ENCODE measurements around the gene DHPS. TPM values are rescaled to one million over a fixed set of nuclear protein-coding genes. Genes with fewer than 3 reads are reported as not detected.
A peak's percentile ranks its signal among the peaks of the same experiment; 100 is the strongest.
"Not testable (repeated sequence)": the region's sequence is repeated elsewhere in the genome, so short reads cannot be mapped to it uniquely, and the experiment has no call there.

DHPS gene
- total RNA-seq (2014; rRNA removed; shearing (Covaris generic)), result 95.2 and 109 TPM in 2 replicates

DNA sequence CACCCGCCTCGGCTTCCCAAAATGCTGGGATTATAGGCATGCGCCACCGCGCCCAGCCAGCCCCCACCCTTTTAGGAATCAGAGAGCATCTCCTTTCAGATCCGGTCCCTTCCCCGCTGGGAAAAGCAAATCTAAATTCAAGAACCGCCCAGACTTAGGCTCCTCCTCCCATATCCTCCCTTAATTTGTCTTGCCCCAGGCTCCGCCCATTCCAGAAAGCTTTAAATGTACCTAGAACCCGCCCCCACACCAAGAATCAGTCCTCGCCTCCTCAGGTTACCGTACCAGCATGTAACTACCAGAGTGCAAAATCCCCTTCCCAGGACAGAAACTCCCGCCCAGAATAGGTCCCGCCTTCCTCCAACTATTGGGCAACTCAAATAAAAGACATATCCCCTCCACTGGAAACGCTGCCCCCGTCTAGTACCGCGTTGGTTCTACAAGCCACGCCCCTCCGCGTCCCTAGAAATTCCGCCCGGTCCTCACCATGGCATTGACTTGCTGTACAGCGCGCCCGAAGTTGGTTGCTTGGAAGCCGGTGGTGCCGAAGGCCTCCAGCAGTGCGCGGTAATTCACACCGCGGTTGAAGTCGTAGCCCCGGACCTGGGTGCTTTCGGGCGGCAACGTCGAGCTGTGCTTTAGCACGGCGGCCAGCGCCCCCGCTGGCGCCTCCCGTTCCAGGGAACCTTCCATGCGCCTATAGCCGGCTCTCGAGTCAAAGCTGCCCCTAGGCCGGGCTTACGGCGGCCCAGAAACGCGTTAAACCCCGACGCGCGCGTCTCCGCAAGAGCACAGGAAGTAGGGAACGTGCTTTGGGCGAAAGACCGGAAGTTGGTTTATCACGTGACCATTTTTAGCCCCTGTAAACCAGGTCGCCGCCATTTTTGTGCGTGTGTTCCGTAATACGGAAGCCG lies at the start of gene DHPS:
Gene DHPS (minus strand): TSS at position 807 of the 914 bp plus-strand sequence. CDS start 114 bp downstream, at position 693.
- peak; percentile 98 for DNase-seq (ENCODE audit: low read depth)

DNA sequence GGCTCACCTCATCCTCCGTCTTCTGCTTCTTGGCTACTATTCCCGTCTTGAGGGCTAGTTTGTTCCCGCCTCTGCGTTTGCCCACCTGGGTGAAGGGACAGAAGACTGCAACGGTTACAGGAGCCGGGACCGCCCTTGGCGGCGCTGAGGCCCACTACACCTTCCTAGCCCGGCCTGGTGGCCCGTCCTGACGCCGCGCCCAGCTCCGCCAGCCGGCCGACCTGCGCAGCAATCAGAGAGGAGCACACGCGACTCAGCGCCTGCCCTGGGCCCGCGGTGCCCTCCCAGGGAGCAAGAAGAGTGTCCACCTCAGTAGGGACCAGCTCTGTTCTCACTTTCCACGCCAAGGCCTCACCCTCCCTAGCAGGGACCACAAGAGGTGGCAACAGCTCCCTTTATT lies 49.7 kb upstream of the DHPS start:
- no peak for DNase-seq (ENCODE audit: low read depth)

DNA sequence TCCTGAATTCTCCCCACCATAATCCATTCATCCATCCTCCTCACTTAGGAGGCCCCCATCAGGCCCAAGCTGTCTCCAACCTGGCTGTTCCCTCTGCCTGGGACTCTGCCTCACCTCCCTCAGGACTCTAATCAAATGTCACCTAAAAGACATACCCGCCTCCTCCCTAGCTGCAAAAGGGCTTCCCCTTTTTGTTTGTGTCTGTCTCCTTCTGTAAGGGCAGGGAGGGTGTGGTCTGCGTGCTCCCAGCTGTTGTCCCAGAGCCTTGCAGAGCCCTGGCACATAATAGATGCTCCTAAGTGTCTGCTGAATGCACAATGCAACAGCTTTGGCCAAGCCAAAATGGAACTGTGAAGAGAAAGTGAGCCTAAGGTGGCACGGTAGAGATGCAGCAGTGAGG lies 48.4 kb upstream of the DHPS start:
- DNase-seq (ENCODE audit: low read depth), result no peak

DNA sequence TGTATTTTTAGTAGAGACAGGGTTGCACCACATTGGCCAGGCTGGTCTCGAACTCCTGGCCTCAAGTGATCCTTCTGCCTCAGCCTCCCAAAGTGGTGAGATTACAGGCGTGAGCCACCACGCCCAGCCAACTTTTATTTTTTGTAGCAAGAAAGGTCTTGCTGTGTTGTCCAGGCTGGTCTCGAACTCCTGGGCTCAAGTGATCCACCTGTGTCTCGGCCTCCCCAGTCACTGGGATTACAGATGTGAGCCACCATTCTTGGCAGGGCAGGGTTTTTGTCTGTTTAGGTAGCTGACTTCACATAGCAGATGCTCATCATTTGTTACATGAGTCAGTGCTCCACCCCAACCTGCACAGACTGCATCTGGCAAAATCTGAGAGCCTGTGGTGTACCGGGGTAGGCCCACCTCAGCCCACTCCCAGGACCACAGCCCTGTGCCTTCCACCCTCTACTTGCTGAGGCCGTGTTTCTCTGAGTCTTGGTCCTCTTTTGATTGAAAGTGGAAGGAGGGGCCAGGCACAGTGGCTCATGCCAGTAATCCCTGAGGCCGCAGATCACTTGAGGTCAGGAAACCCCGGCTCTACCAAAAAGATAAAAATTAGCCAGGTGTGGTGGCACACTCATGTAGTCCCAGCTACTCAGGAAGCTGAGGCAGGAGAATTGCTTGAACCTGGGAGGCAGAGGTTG lies 46.2 kb upstream of the DHPS start:
- DNase-seq (ENCODE audit: low read depth), result no peak

DNA sequence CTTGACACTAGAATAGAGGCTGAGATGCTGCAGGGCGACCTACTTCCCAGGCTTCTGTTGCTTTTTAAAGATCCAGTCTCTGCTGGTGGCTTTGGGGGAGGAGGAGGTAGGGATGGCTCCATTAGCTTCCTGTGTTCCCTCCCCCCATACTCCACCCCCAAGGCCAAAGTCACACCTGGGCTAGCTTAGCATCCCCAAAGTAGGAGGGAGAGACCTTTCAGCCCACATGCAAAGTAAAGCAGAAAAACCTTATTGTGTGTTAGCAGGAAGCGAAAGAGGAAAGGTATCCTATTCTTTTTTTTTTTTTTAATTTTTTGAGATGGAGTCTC lies 45.3 kb upstream of the DHPS start:
- DNase-seq (ENCODE audit: low read depth), result no peak

DNA sequence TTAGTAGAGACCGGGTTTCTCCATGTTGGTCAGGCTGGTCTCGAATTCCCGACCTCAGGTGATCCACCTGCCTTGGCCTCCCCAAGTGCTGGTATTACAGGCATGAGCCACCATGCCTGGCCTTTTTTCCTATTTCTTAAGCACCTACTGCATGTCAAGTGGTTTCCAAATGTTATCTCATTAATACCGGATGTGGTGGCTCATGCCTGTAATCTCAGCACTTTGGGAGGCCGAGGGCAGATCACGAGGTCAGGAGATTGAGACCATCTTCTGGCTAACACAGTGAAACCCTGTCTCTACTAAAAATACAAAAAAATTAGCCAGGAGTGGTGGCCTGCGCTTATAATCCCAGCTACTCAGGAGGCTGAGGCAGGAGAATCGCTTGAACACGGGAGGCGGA lies 43.9 kb upstream of the DHPS start:
- not testable (repeated sequence) for DNase-seq (ENCODE audit: low read depth)

DNA sequence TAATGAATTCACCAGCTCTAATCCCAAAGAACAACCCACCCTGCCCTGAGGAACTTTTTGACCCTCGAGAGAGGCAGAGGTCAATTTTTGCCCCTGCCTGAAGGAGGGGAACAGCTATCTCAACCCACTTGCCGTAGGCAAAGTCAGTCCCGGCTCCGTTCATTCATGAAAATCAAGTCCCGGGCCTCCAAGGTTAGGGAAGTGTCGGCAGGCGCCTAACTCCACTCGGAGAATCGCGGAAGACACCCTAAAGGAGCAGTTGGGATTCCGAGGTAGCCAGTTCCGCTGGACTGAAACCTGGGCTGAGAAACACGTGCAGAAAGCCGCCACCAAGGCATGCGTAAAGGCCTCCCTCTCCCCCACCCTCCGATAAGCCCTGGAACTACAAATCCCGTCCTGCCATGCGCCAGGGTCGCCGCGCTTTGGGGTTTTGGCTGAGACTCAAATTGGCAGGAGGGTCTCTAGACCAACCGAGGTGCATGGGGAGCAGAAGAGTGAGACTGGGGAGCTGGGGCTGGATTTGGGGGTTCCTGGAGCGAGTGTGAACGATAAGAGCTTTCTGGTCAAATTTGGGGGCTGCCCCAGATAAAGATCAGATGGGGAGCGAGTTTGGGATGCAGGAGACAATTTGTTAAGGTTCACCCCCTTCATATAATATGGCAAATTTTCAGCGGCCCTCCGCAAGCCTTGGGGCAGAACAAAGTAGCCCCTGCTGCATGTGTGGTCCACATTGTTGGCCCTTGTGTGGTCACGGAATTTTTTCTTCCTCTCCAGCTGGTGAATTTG lies 42.2 kb upstream of the DHPS start, which contains the start of gene TNPO2:
Gene TNPO2 (minus strand): TSS at position 292 of the 786 bp plus-strand sequence. CDS start 2,955 bp downstream, outside the sequence.
- DNase-seq (ENCODE audit: low read depth), result peak; percentile 72

DNA sequence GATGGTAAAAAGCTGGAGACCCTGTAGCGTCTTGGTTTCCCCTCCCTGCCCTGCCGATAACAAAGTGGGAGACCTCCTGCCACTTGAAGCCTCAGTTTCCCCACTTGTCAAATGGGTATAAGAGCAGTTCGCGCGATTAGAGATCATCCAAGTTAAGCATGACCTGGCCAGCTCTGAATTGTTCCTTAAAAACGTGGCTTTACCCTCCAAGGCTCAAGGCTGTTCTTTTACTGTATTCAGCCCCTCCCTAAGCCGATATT lies 41.6 kb upstream of the DHPS start:
- no peak for DNase-seq (ENCODE audit: low read depth)

DNA sequence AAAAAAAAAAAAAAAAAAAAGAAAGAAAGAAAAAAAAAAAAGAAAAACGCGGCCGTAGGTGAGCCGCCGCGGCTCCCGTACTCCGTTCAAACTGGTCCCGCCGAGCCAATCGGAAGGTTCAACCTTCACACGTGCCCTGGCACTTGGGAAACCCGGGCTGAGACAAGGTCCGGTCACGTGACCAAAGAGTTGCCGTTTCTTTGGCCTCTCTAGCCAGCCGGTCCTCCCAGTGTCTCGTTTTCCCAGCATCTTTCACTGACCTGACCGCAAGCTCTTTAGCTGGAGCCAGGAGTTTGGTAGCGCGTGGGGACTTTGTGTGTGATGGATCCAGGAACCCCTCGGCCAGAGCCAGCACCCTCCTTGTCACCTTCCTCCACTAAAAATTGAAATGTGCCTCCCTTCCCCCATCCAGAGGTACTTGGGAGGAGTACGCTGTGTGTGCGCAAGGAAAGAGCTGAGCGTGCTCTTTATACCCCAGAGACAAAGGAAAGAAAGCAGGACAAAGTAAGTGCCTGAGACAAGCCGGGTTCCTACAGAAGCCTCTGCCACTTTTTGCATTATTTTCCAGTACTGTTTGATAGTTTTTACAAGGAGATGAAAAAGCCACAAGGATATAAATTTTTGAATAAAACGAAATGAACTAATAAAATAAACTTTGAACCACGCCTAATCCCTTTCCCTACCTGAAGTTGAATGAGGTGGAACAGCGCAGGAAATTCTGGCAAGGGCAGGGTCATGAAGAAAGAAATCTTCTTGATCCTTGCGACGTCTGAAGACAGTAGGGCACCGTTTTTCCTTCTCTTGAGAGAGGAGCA lies 41.1 kb upstream of the DHPS start:
- DNase-seq (ENCODE audit: low read depth), result peak; percentile 99

DNA sequence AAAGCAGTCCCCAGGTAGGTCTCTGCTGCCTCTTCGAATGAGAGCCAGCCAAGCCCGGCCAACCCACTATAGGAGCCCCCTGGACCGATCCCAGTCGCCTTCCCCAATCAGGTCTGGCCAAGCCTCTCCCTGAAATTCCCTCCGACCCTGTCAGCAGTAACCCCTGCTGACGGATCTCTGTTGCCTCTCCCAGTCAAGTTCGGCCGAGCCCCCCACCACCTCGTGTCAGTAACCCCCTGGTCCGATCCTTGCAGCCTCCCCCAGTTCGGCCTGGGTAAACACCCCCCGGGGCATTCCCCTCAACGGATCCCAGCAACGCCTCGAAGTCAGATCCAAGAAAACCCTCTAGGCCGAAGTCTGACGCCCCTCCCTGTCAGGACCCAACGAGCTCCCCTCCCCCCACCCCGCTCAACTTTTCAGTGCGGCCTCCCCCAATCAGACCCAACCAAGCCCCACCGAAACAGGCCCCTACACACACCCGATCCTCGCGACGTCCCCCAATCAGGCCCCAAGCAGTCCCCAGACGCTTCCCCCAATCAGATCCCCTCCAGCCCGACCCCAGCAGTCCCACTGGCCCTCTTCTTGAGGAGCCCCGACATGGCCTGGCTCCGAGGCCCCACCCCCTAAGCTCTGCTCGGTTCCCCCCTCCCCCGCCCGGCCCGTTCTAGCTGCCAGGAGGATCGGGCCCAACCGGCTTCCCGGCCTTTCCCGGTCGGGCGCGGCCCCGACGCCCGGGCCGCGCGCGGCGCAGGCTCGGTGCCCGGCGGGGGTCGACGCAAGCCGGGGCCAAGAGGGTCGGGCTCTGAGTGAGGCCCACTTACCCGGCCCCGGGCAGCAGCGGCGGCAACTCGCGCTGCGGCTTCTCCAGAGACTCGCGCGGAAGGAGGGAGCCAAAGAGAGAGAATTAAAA lies 40.2 kb upstream of the DHPS start:
- peak; percentile 69 for DNase-seq (ENCODE audit: low read depth)

DNA sequence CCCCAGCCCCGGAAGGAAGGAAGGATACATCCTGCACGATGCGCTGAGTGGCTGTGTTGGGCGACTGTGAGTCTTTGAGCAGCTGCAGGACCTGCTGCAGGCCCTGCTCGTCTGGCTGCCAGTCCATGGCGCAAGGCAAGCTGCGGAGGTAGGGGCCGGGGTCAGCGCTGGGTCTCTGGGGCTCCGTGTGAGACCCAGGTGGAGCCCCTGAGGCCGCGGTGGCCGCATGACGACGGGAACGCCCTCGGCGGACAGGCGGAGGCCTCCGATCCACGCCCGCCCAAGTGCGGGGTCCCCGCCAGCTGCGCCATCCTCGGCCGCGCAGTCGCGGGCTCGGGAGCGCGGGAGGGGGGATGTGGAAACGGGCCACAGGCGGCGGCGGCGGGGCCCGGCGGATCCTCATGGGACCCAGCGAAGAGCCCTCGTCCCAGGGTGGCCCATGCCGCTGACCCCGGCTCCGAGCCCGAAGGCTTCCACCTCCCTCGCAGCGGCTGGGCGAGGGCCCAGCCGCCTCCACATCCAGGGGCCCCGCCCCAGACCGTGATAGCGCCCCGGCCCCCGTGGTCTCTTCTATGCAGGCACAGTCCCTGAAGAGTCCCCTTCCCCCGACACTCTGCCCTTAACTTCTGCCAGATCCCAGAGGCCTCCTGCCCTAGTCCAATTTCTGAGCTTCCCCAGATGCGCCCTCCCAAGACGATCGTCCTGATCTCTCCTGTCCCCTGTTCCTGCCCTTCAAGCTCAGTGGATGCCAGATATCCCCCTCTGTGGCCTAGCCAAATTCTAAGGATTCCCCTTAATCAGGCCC lies 39.4 kb upstream of the DHPS start:
- no peak for DNase-seq (ENCODE audit: low read depth)

DNA sequence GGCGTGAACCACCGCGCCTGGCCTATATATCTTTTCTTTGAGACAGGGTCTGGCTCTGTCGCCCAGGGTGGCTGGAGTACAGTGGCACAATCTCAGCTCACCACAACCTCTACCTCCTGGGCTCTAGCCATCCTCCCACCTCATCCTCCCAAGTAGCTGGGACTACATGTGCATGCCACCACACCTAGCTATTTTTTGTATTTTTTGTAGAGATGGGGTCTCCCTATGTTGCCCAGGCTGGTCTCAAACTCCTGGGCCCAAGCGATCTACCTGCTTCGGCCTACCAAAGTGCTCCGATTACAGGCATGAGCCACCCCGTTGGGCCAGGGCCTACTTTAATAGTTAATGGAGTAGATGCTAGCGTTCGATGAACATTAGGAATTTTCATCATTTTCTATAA lies 38.6 kb upstream of the DHPS start:
- no peak for DNase-seq (ENCODE audit: low read depth)

DNA sequence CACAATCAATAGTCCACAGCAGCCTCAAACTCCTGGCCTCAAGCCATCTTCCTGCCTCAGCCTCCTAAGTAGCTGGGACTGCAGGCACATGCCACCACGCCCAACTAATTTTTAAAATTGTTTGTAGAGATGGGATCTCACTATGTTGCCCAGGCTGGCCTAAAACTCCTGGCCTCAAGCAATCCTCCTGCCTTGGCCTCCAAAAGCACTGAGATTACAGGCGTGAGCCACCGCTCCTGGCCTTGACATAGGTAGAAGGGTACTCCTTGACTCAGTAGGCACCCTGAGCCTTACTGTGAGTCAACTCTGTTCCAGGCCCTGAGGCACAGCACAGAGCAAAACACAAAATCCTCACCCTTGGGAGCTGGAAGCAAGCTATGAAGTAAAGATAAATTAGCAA lies 34.2 kb upstream of the DHPS start:
- DNase-seq (ENCODE audit: low read depth), result no peak

DNA sequence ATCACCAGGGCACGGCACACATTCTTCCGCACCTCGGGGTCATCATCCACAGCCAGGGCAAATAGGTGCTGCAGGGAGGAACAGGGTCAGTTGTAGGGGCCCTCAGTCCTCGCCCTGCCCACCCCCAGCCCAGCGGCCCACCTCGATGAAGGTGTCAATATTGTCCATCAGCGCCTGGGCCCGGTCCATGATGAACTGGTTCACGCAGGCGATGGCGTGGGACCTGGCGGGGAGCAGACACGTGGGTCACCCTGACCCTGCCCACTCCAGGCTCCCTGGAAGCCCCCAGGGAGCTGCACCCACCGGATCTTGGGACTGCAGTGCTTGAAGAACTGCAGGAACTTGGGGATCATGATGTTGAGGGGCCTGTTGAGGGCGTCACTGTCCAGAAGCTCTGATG lies 33.4 kb upstream of the DHPS start:
- no peak for DNase-seq (ENCODE audit: low read depth)

DNA sequence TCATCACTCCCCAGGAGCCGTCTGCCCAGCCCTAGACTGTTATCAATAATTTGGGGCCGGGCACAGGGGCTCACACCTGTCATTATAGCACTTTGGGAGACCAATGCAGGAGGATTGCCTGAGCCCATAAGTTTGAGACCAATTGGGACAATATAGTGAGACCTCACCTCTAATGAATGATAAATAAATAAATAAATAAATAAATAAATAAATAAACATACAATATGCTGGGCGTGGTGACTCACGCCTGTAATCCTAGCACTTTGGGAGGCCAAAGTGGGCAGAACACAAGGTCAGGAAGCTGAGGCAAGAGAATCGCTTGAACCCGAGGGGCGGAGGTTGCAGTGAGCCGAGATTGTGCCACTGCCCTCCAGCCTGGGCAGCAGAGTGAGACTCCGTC lies 31.6 kb upstream of the DHPS start:
- not testable (repeated sequence) for DNase-seq (ENCODE audit: low read depth)

DNA sequence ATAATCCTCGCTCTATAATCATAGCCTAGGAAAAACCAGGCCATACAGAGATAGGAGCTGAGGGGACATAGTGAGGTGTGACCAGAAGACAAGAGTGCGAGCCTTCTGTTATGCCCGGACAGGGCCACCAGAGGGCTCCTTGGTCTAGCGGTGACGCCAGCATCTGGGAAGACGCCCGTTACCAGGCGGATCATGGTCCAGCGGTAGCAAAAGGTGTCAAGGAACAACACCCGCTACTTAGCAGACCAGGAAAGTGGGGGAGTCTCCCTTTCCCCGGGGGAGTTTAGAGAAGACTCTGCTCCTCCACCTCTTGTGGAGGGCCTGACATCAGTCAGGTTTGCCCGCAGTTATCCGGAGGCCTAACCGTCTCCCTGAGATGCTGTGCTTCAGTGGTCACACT lies 30.4 kb upstream of the DHPS start:
- DNase-seq (ENCODE audit: low read depth), result not testable (repeated sequence)

DNA sequence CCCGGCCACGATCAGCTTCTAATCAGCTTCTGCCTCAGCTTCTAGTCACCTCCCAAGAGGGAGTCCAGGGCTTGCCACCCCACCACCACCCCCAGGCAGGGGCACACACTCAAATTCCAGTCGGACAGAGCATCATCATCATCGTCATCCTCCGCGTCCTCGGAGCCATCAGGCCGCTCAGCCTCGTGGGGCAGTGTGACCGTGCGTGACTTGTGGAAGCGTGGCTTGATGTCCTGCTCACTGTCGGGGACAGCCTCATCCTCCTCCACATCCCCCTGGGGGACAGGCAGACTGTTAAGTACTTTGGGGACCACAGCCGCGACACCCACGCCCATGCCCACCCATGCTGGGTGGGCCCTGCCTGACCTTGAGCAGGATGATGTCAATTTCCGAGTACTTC lies 29.5 kb upstream of the DHPS start:
- no peak for DNase-seq (ENCODE audit: low read depth)

DNA sequence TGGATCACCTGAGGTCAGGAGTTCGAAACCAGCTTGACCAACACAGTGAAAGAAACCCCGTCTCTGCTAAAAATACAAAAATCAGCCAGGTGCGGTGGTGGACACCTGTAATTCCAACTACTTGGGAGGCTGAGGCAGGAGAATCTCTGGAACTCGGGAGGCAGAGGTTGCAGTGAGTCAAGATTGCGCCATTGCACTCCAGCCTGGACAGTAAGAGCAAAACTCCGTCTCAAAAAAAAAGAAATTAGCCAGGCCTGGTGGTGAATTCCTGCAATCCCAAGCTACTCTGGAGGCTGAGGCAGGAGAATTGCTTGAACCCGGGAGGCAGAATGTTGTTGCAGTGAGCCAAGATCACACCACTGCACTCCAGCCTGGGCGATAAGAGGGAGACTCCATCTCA lies 27.0 kb upstream of the DHPS start:
- no peak for DNase-seq (ENCODE audit: low read depth)

DNA sequence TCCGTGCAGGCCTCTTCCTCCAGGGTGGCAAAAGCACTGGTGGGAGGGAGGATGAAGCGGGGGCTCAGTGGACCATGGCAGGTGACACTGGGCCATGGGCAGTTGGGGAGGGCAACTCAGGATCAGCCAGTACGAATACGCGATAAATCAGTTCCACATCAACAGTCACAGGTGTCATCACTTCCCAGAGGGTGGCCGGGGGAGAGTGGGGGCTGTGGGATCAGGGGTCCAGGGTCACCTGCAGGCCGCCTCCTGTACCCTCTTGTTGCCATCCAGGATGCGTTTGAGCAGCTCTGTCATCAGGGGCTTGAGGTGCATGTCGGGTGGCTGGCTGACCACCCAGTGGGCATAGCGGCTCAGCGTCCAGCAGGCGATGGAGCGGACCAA lies 24.6 kb upstream of the DHPS start:
- no peak for DNase-seq (ENCODE audit: low read depth)

Measured in RPMI7951 (cell line).